Thoracic aorta (tissue), 2 donors: ENCODE results near the gene FBXW9. TPM values are rescaled to one million over a fixed set of nuclear protein-coding genes. Genes with fewer than 3 reads are reported as not detected.
"Not testable (repeated sequence)": the region's sequence is repeated elsewhere in the genome, so short reads cannot be mapped to it uniquely, and the experiment has no call there.

Experiments used
- ATAC-seq: fragments of 150-250 bp; one replicate; pipeline ENCODE4 v1.8.0; 2017; ENCODE audit warnings: low read depth; ENCODE audit not compliant: insufficient number of reproducible peaks, low FRiP score
- DNase-seq: peaks from one replicate; pipeline ENCODE4 v3.0.0-alpha.2; 2020; ENCODE audit warnings: low spot score
- H3K27ac ChIP-seq, 2 donors: fragments of 200-600 bp; sonication (generic); 1 replicate in 1 of 2; 2 replicates in 1 of 2; pipeline ENCODE4 v1.5.1; 2016; ENCODE audit warnings: mild to moderate bottlenecking in 2 of 2, moderate library complexity in 2 of 2
- H3K27me3 ChIP-seq: fragments of 200-600 bp; sonication (generic); replicated peaks from 2 replicates; pipeline ENCODE4 v1.6.0; 2016; ENCODE audit warnings: mild to moderate bottlenecking; ENCODE audit not compliant: insufficient read depth
- H3K36me3 ChIP-seq: fragments of 200-600 bp; sonication (generic); one replicate; pipeline ENCODE4 v1.5.1; 2016
- H3K4me1 ChIP-seq, 2 donors: fragments of 200-600 bp; sonication (generic); 1 replicate in 1 of 2; 2 replicates in 1 of 2; pipeline versions ENCODE4 v1.5.1 to v1.6.0; 2016; ENCODE audit warnings: low read depth in 2 of 2, mild to moderate bottlenecking in 1 of 2; ENCODE audit not compliant: control insufficient read depth in 1 of 2
- H3K4me3 ChIP-seq: fragments of 200-600 bp; sonication (generic); 2 replicates; pipeline ENCODE4 v1.5.1; 2016; ENCODE audit warnings: mild to moderate bottlenecking
- H3K9me3 ChIP-seq: fragments of 200-600 bp; sonication (generic); 2 replicates; pipeline ENCODE4 v1.5.1; 2016
- CTCF ChIP-seq: fragments of 200-600 bp; sonication (generic); IDR thresholded peaks from one replicate; pipeline ENCODE4 v1.5.1; 2019; ENCODE audit warnings: antibody characterized with exemption
- total RNA-seq, 2 donors: library from RNA; depleted of rRNA; stranded (reverse); fragments of >200 nt; gene quantifications; one replicate each; pipeline versions ENCODE4 v1.1.0 to v1.2.3, GENCODE V29; 2016

FBXW9 gene
- total RNA-seq, 2 donors from 2014 or later, result 3.0 to 3.9 TPM

GRCh38 chr19:12649941-12650340 is 46.5 kb downstream of the FBXW9 start:
- Histone ChIP-seq H3K4me1 (peaks cover 9 to 11% of the 10 kb centered on the region in 2 donors), H3K36me3 (no peaks in the 10 kb centered on the region), H3K27me3 (no peaks in the 10 kb centered on the region), H3K9me3 (no peaks in the 10 kb centered on the region), H3K27ac (no peak overlapping the region), H3K4me3 (no peak overlapping the region)
- DNase-seq (no peak), ATAC-seq (no peak)
- TF ChIP-seq CTCF, result no peak

GRCh38 chr19:12648088-12648487 is 48.3 kb downstream of the FBXW9 start:
- no peaks in the 10 kb centered on the region for H3K9me3 ChIP-seq
- H3K4me3 ChIP-seq, result peak overlapping the region; percentile 63
- no peak for ATAC-seq
- H3K4me1 ChIP-seq, result peaks cover 9 to 11% of the 10 kb centered on the region in 2 donors
- H3K27ac ChIP-seq, result no peak overlapping the region
- TF ChIP-seq CTCF, result no peak
- no peaks in the 10 kb centered on the region for H3K27me3 ChIP-seq
- no peak for DNase-seq
- no peaks in the 10 kb centered on the region for H3K36me3 ChIP-seq

- Histone ChIP-seq H3K9me3 (no peaks in the 10 kb centered on the region), H3K27me3 (no peaks in the 10 kb centered on the region), H3K4me3 (peak overlapping the region; percentile 63), H3K27ac (no peak overlapping the region), H3K4me1 (peaks cover 9 to 11% of the 10 kb centered on the region in 2 donors), H3K36me3 (no peaks in the 10 kb centered on the region)
- ATAC-seq (peak; percentile 47), DNase-seq (no peak)
- TF ChIP-seq CTCF, result no peak
These were observed 48.9 kb downstream of the FBXW9 start for GRCh38 chr19:12647490-12648071.

GRCh38 chr19:12647047-12647446 is 49.4 kb downstream of the FBXW9 start:
- Histone ChIP-seq H3K4me3 (no peak overlapping the region), H3K4me1 (peaks cover 9 to 11% of the 10 kb centered on the region in 2 donors), H3K36me3 (no peaks in the 10 kb centered on the region), H3K9me3 (no peaks in the 10 kb centered on the region), H3K27ac (no peak overlapping the region), H3K27me3 (no peaks in the 10 kb centered on the region)
- TF ChIP-seq CTCF, result no peak
- DNase-seq (no peak), ATAC-seq (no peak)

GRCh38 chr19:12646551-12646950 is 49.9 kb downstream of the FBXW9 start:
- TF ChIP-seq CTCF, result no peak
- Histone ChIP-seq H3K4me3 (no peak overlapping the region), H3K4me1 (peaks cover 9 to 11% of the 10 kb centered on the region in 2 donors), H3K27me3 (no peaks in the 10 kb centered on the region), H3K36me3 (no peaks in the 10 kb centered on the region), H3K27ac (no peak overlapping the region), H3K9me3 (no peaks in the 10 kb centered on the region)
- DNase-seq (no peak), ATAC-seq (no peak)

- peaks cover 12 to 15% of the 10 kb centered on the region in 2 donors for H3K4me1 ChIP-seq
- H3K9me3 ChIP-seq, DNase-seq, H3K4me3 ChIP-seq, H3K27me3 ChIP-seq, H3K27ac ChIP-seq, H3K36me3 ChIP-seq, ATAC-seq: not testable (repeated sequence)
These were observed 52.7 kb downstream of the FBXW9 start for GRCh38 chr19:12643716-12644115.
